Sigmoid colon (tissue), 7 donors: ENCODE measurements around the gene INTS11. TPM values are rescaled to one million over a fixed set of nuclear protein-coding genes. Genes with fewer than 3 reads are reported as not detected.

Source experiments
- DNase-seq: peaks from one replicate; pipeline ENCODE4 v3.0.0-alpha.2; 2019
- H3K27ac ChIP-seq, 4 donors: fragments of 200-600 bp; sonication (generic); one replicate each; pipeline ENCODE4 v1.5.1; 2016 to 2019; ENCODE audit warnings: mild to moderate bottlenecking in 1 of 4
- H3K27me3 ChIP-seq, 3 donors: fragments of 200-600 bp; sonication (generic); one replicate each; pipeline ENCODE4 v1.5.1; 2019; ENCODE audit warnings: mild to moderate bottlenecking in 1 of 3
- H3K36me3 ChIP-seq, 4 donors: fragments of 200-600 bp; sonication (generic); one replicate each; pipeline ENCODE4 v1.5.1; 2016 to 2019
- H3K4me1 ChIP-seq, 4 donors: fragments of 200-600 bp; sonication (generic); one replicate each; pipeline ENCODE4 v1.5.1; 2017 to 2019
- H3K4me3 ChIP-seq, 4 donors: fragments of 200-600 bp; sonication (generic); one replicate each; pipeline ENCODE4 v1.5.1; 2017 to 2019; ENCODE audit warnings: mild to moderate bottlenecking in 2 of 4, moderate library complexity in 1 of 4
- H3K9me3 ChIP-seq, 4 donors: fragments of 200-600 bp in 3 of 4; sonication (generic) in 3 of 4; one replicate each; pipeline versions ENCODE4 v1.5.1 to v1.6.1; 2013 to 2019
- EP300 ChIP-seq, 4 donors: sonication (generic); formaldehyde crosslinking; IDR thresholded peaks; one replicate each; pipeline ENCODE4 v1.6.1; 2017; ENCODE audit warnings: antibody characterized with exemption in 4 of 4
- POLR2A ChIP-seq, 2 donors: fragments of 450-650 bp; IDR thresholded peaks; one replicate each; pipeline ENCODE4 v1.6.1; 2016; ENCODE audit warnings: antibody characterized with exemption in 2 of 2, mild to moderate bottlenecking in 2 of 2, moderate library complexity in 2 of 2
- POLR2AphosphoS5 ChIP-seq, 4 donors: sonication (generic); formaldehyde crosslinking; IDR thresholded peaks; one replicate each; pipeline ENCODE4 v1.6.1; 2017; ENCODE audit warnings: antibody characterized with exemption in 4 of 4
- WGBS, 2 donors: extraction: QIAGEN DNeasy Blood & Tissue Kit; methylation state at CpG; one replicate each; pipeline ENCODE4 v1.1.7; 2013; 5-methylcytosine and 5-hydroxymethylcytosine counted together
- intact Hi-C: fragments of 100-400 bp; cut with DNase I; formaldehyde crosslinking; loops from one replicate; pipeline ENCODE4 v1.15.1; 2023
- polyA plus RNA-seq, 3 donors: library from polyadenylated mRNA; stranded (reverse); fragments of 200-250 nt; gene quantifications; one replicate each; pipeline ENCODE4 v1.2.3, GENCODE V29; 2013
- total RNA-seq, 4 donors: library from RNA; depleted of rRNA; stranded (reverse); fragments of >200 nt; gene quantifications; one replicate each; pipeline ENCODE4 v1.1.0, GENCODE V29; 2016
- TF ChIP-seq, protein P1 (sequence below), 4 experiments: fragments of 450-650 bp in 3 of 4; fragments of 200-600 bp in 1 of 4; IDR thresholded peaks; one replicate each; pipeline ENCODE4 v1.5.1; 2016 to 2019; ENCODE audit warnings: antibody characterized with exemption in 4 of 4, mild to moderate bottlenecking in 3 of 4, moderate library complexity in 2 of 4
- donor health status: healthy with polysubstance abuse.
- donor health status: Bipolar disorder and iron deficiency.
- donor health status: healthy.

INTS11 gene
- total and polyA plus RNA-seq, 7 donors: 58.3 to 135 (median 87.1) TPM

GRCh38 chr1:1357871-1358432 lies 33.5 kb upstream of the INTS11 start:
- intact Hi-C loops: no loop called here
- peaks cover 7 to 22% (median 9%) of the 10 kb centered on the region in 4 donors for H3K36me3 ChIP-seq
- no peaks in the 10 kb centered on the region for H3K9me3 ChIP-seq
- DNase-seq: no peak
- H3K27ac ChIP-seq: peak overlapping the region; percentile 86 to 95 (median 94)
- no peak for TF ChIP-seq POLR2A (IDR thresholded peaks at IDR 0.05)
- TF ChIP-seq, protein P1, sequence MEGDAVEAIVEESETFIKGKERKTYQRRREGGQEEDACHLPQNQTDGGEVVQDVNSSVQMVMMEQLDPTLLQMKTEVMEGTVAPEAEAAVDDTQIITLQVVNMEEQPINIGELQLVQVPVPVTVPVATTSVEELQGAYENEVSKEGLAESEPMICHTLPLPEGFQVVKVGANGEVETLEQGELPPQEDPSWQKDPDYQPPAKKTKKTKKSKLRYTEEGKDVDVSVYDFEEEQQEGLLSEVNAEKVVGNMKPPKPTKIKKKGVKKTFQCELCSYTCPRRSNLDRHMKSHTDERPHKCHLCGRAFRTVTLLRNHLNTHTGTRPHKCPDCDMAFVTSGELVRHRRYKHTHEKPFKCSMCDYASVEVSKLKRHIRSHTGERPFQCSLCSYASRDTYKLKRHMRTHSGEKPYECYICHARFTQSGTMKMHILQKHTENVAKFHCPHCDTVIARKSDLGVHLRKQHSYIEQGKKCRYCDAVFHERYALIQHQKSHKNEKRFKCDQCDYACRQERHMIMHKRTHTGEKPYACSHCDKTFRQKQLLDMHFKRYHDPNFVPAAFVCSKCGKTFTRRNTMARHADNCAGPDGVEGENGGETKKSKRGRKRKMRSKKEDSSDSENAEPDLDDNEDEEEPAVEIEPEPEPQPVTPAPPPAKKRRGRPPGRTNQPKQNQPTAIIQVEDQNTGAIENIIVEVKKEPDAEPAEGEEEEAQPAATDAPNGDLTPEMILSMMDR (IDR thresholded peaks at IDR 0.05): no peak
- no peak for TF ChIP-seq EP300 (IDR thresholded peaks at IDR 0.05)
- TF ChIP-seq POLR2AphosphoS5 (IDR thresholded peaks at IDR 0.05): no peak
- H3K4me1 ChIP-seq: peaks cover 0 to 90% (median 76%) of the 10 kb centered on the region in 4 donors
- WGBS, 2 donors: 13 to 20% methylated on average over 18 of the region's 18 CpGs
- H3K4me3 ChIP-seq: peak overlapping the region; percentile 65 to 76 (median 68)
- no peaks in the 10 kb centered on the region for H3K27me3 ChIP-seq

DNA sequence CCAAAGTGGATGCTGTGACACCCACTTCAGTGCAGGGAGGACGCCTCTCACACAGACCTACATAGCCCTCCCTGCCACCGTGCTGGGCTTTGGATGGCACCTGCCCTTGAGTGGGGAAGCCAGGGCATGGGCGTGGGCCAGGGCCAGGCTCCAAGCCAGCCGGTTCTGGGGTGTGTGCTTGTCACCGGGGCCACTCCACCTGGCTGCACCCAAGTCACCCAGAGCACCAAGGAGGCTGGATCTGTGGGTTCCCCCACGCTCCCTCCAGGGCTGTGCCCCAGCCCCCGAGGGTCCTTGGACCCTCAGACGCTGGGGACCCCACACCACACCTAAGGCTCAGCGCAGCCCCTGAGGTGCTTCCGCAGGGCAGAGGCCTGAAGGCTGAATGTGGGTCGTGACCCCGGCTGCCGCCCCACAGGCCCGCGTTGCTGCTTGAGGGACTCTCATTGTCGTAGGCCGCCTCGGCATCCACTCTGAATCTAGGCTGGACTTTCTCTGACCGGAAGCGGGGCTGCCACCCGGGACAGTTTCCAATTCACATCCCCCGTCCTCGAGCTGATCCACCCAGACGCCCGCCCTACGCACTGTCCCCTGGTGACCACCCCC lies 32.4 kb upstream of the INTS11 start:
- DNase-seq: no peak
- Histone ChIP-seq H3K27ac (peak overlapping the region; percentile 86 to 95 (median 94)), H3K9me3 (no peaks in the 10 kb centered on the region), H3K27me3 (no peaks in the 10 kb centered on the region), H3K4me3 (peak overlapping the region; percentile 65 to 76 (median 68)), H3K36me3 (peaks cover 7 to 22% (median 11%) of the 10 kb centered on the region in 4 donors), H3K4me1 (peaks cover 0 to 89% (median 78%) of the 10 kb centered on the region in 4 donors)
- intact Hi-C loops: no loop called here
- no peak for TF ChIP-seq POLR2A (IDR thresholded peaks at IDR 0.05)
- 38 to 57% methylated on average over 26 of the region's 26 CpGs for WGBS, 2 donors

- Histone ChIP-seq H3K27me3 (no peaks in the 10 kb centered on the region), H3K4me1 (peaks cover 0 to 89% (median 78%) of the 10 kb centered on the region in 4 donors)
- intact Hi-C loops: no loop called here
These were observed 31.8 kb upstream of the INTS11 start for GRCh38 chr1:1356166-1356795.

DNA sequence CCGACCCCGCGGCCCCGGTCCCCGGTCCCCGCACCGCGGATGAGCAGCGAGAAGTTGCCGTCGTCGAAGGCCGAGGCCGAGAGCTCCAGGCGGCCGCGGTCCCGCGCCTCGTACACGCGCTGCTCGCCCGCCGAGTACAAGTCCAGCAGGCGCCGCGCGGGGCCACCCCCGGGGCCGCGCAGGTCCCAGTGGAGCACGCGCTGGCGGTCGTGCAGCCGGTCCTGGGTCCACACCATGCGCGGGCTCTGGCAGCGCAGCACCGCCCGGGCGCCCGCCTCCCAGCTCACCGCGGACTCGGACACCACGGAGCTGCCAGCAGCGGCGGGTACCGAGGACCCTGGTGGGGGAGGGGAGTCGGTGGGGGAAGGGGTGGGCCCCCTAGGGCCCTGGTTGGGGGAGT lies 31.0 kb upstream of the INTS11 start:
- no peak for TF ChIP-seq POLR2A (IDR thresholded peaks at IDR 0.05)
- no peak for TF ChIP-seq EP300 (IDR thresholded peaks at IDR 0.05)
- TF ChIP-seq POLR2AphosphoS5 (IDR thresholded peaks at IDR 0.05): no peak
- TF ChIP-seq, protein P1 (IDR thresholded peaks at IDR 0.05): no peak
- no peaks in the 10 kb centered on the region for H3K27me3 ChIP-seq
- intact Hi-C loops: no loop called here
- H3K4me1 ChIP-seq: peaks cover 0 to 81% (median 71%) of the 10 kb centered on the region in 4 donors
- no peaks in the 10 kb centered on the region for H3K9me3 ChIP-seq
- 9 to 11% methylated on average over 52 of the region's 52 CpGs for WGBS, 2 donors
- H3K4me3 ChIP-seq: peak overlapping the region; percentile 14 to 69 (median 46)
- peaks cover 7 to 22% (median 11%) of the 10 kb centered on the region in 4 donors for H3K36me3 ChIP-seq
- peak overlapping the region; percentile 61 to 95 (median 94) for H3K27ac ChIP-seq
- no peak for DNase-seq

More at GRCh38 chr1:1356166-1356795, 31.8 kb upstream of the INTS11 start:
- Histone ChIP-seq H3K9me3 (no peaks in the 10 kb centered on the region), H3K36me3 (peaks cover 7 to 22% (median 11%) of the 10 kb centered on the region in 4 donors), H3K27ac (peak overlapping the region; percentile 86 to 95 (median 94)), H3K4me3 (peak overlapping the region; percentile 65 to 76 (median 68))
- no peak for DNase-seq
- whole genome bisulfite sequencing, 2 donors: 19 to 47% methylated on average over 8 of the region's 8 CpGs
- TF ChIP-seq POLR2A (IDR thresholded peaks at IDR 0.05): no peak
- TF ChIP-seq, protein P1 (IDR thresholded peaks at IDR 0.05): no peak
- no peak for TF ChIP-seq POLR2AphosphoS5 (IDR thresholded peaks at IDR 0.05)
- TF ChIP-seq EP300 (IDR thresholded peaks at IDR 0.05): no peak
